ENCODE measurements around the gene ASPG.

Gene ASPG

GRCh38 chr14:104143521-104144452 is 58.3 kb downstream of the ASPG start:
- no peak for TF ChIP-seq EZH2phosphoT487 (IDR thresholded peaks at IDR 0.05; ENCODE audit: borderline replicate concordance, low read length)
- no peak for TF ChIP-seq CTCF (IDR thresholded peaks at IDR 0.05; ENCODE audit: low read depth, low read length, poor library complexity, severe bottlenecking)
- Histone ChIP-seq H3K79me2 (ENCODE audit: control insufficient read depth, low read length) (no peaks in the 10 kb centered on the region), H4K20me1 (ENCODE audit: control insufficient read depth, insufficient read depth, low read depth, low read length) (no peaks in the 10 kb centered on the region), H3K27ac (ENCODE audit: low read depth, low read length) (no peak overlapping the region), H3K27me3 (ENCODE audit: control insufficient read depth, low read length) (no peaks in the 10 kb centered on the region), H3F3A (ENCODE audit: control insufficient read depth, insufficient read depth) (no peaks in the 10 kb centered on the region), H3K36me3 (ENCODE audit: control insufficient read depth, low read length) (no peaks in the 10 kb centered on the region), H3K9me2 (replicated peaks; ENCODE audit: control insufficient read depth, low read length) (no peaks in the 10 kb centered on the region), H3K4me2 (ENCODE audit: low read length) (no peak overlapping the region), H3K4me3 (ENCODE audit: low read length) (no peak overlapping the region), H3K4me1 (ENCODE audit: control insufficient read depth, low read length) (no peaks in the 10 kb centered on the region), H3K9me3 (ENCODE audit: control insufficient read depth, insufficient read depth, low read length) (no peaks in the 10 kb centered on the region)

- Histone ChIP-seq H3K27me3 (ENCODE audit: control insufficient read depth, low read length) (no peaks in the 10 kb centered on the region), H3K9me2 (replicated peaks; ENCODE audit: control insufficient read depth, low read length) (no peaks in the 10 kb centered on the region), H3K27ac (ENCODE audit: low read depth, low read length) (no peak overlapping the region), H3K4me3 (ENCODE audit: low read length) (no peak overlapping the region), H3K36me3 (ENCODE audit: control insufficient read depth, low read length) (no peaks in the 10 kb centered on the region), H3K4me1 (ENCODE audit: control insufficient read depth, low read length) (no peaks in the 10 kb centered on the region), H3K79me2 (ENCODE audit: control insufficient read depth, low read length) (no peaks in the 10 kb centered on the region), H3K9me3 (ENCODE audit: control insufficient read depth, insufficient read depth, low read length) (no peaks in the 10 kb centered on the region), H3K4me2 (ENCODE audit: low read length) (no peak overlapping the region), H3F3A (ENCODE audit: control insufficient read depth, insufficient read depth) (no peaks in the 10 kb centered on the region), H4K20me1 (ENCODE audit: control insufficient read depth, insufficient read depth, low read depth, low read length) (no peaks in the 10 kb centered on the region)
- TF ChIP-seq EZH2phosphoT487 (IDR thresholded peaks at IDR 0.05; ENCODE audit: borderline replicate concordance, low read length) (no peak), CTCF (IDR thresholded peaks at IDR 0.05; ENCODE audit: low read depth, low read length, poor library complexity, severe bottlenecking) (no peak)
Observed at GRCh38 chr14:104144453-104144790, 58.9 kb downstream of the ASPG start.

- Histone ChIP-seq H3K4me2 (ENCODE audit: low read length) (no peak overlapping the region), H3K9me3 (ENCODE audit: control insufficient read depth, insufficient read depth, low read length) (no peaks in the 10 kb centered on the region), H4K20me1 (ENCODE audit: control insufficient read depth, insufficient read depth, low read depth, low read length) (no peaks in the 10 kb centered on the region), H3F3A (ENCODE audit: control insufficient read depth, insufficient read depth) (no peaks in the 10 kb centered on the region), H3K27ac (ENCODE audit: low read depth, low read length) (no peak overlapping the region), H3K27me3 (ENCODE audit: control insufficient read depth, low read length) (no peaks in the 10 kb centered on the region), H3K9me2 (replicated peaks; ENCODE audit: control insufficient read depth, low read length) (no peaks in the 10 kb centered on the region), H3K36me3 (ENCODE audit: control insufficient read depth, low read length) (no peaks in the 10 kb centered on the region), H3K4me1 (ENCODE audit: control insufficient read depth, low read length) (no peaks in the 10 kb centered on the region), H3K4me3 (ENCODE audit: low read length) (no peak overlapping the region), H3K79me2 (ENCODE audit: control insufficient read depth, low read length) (no peaks in the 10 kb centered on the region)
- no peak for TF ChIP-seq CTCF (IDR thresholded peaks at IDR 0.05; ENCODE audit: low read depth, low read length, poor library complexity, severe bottlenecking)
- no peak for TF ChIP-seq EZH2phosphoT487 (IDR thresholded peaks at IDR 0.05; ENCODE audit: borderline replicate concordance, low read length)
Observed at GRCh38 chr14:104144911-104145825, 59.7 kb downstream of the ASPG start.

Measured in DOHH2 (cell line).